Liver (tissue), 3 donors: Measurements from ENCODE around the gene NCS1.

Source experiments
- EGR1 ChIP-seq, 2 donors: IDR thresholded peaks; 2 replicates each; pipeline ENCODE4 v1.6.1; 2016 to 2018; ENCODE audit warnings: antibody characterized with exemption in 2 of 2, low read depth in 2 of 2
- RAD21 ChIP-seq, 2 donors: IDR thresholded peaks; 2 replicates each; pipeline ENCODE4 v1.6.1; 2016; ENCODE audit warnings: antibody characterized with exemption in 2 of 2, mild to moderate bottlenecking in 2 of 2
- RXRA ChIP-seq, 2 donors: IDR thresholded peaks; 2 replicates each; pipeline ENCODE4 v1.6.1; 2017 to 2018; ENCODE audit warnings: antibody characterized with exemption in 2 of 2, mild to moderate bottlenecking in 1 of 2
- YY1 ChIP-seq: IDR thresholded peaks from 2 replicates; pipeline ENCODE4 v1.6.1; 2016; ENCODE audit warnings: antibody characterized with exemption, mild to moderate bottlenecking
- TF ChIP-seq, protein P1 (sequence below): IDR thresholded peaks from 2 replicates; pipeline ENCODE4 v1.6.1; 2016; ENCODE audit warnings: antibody characterized with exemption
- TF ChIP-seq, protein P2 (sequence below): fragments of 150-350 bp; IDR thresholded peaks from 2 replicates; pipeline ENCODE4 v1.5.1; 2017; ENCODE audit warnings: improper control_type of control experiment, low read depth, low read length; ENCODE audit not compliant: missing input control
- donor health status: healthy.
- donor health status: healthy.

DNA sequence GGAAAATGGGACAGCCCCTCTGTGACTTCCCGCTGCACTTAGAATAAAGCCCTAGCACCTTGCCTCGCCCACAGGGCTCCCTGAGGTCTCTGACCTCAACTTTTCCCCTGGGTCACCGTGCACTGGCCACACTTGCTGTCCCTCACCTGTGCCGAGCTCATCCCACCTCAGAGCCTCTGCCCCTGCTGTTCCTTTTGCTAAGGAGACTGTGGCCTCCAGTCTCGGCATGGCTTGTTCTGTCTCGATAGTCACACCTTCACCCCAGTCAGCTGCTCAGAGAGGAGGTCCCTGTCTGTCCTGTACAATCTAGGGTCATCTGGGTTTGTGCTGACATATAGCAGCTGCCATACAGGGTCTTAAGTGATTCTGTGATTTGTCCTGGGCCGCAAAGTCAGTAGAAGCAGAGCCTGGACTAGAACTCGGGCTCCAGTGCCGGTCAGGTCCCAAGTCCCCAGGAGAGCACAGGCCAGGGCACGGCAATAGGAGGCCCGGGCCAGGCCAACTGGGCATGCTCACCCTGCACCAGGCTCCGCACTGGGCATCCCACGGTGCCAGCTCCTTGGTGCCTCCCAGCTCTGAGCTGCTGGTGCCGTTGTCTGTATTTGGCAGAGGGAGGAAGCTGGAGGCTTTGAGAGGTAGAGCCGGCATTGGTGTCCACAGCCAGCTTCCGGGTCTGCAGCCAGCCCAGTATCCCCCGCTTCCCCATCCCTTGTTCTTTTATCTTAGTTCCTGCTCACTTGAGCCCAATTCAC, 35.2 kb downstream of the NCS1 start:
- TF ChIP-seq, protein P1, sequence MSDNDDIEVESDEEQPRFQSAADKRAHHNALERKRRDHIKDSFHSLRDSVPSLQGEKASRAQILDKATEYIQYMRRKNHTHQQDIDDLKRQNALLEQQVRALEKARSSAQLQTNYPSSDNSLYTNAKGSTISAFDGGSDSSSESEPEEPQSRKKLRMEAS, result no peak
- TF ChIP-seq YY1 (no peak), RXRA (IDR thresholded peaks at IDR 0.05) (no peak), RAD21 (IDR thresholded peaks at IDR 0.05) (no peak), EGR1 (IDR thresholded peaks at IDR 0.05; ENCODE audit: low read depth in 2 of 2) (no peak)
- TF ChIP-seq, protein P2, sequence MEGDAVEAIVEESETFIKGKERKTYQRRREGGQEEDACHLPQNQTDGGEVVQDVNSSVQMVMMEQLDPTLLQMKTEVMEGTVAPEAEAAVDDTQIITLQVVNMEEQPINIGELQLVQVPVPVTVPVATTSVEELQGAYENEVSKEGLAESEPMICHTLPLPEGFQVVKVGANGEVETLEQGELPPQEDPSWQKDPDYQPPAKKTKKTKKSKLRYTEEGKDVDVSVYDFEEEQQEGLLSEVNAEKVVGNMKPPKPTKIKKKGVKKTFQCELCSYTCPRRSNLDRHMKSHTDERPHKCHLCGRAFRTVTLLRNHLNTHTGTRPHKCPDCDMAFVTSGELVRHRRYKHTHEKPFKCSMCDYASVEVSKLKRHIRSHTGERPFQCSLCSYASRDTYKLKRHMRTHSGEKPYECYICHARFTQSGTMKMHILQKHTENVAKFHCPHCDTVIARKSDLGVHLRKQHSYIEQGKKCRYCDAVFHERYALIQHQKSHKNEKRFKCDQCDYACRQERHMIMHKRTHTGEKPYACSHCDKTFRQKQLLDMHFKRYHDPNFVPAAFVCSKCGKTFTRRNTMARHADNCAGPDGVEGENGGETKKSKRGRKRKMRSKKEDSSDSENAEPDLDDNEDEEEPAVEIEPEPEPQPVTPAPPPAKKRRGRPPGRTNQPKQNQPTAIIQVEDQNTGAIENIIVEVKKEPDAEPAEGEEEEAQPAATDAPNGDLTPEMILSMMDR, result no peak
